Muscle layer of duodenum (tissue), 2 donors: Measurements from ENCODE around the gene AURKA.
A peak's percentile ranks its signal among the peaks of the same experiment; 100 is the strongest.

Experiments used
- H3K27ac ChIP-seq: one replicate; pipeline ENCODE4 v1.7.0; 2013; ENCODE audit warnings: mild to moderate bottlenecking, low read length
- H3K27me3 ChIP-seq: one replicate; pipeline ENCODE4 v1.7.0; 2013; ENCODE audit warnings: low read depth, mild to moderate bottlenecking, control low read depth, low read length
- H3K36me3 ChIP-seq, 2 donors: one replicate each; pipeline ENCODE4 v1.7.0; 2013; ENCODE audit warnings: low read length in 2 of 2, control low read depth in 1 of 2, mild to moderate bottlenecking in 1 of 2; ENCODE audit not compliant: insufficient read depth in 2 of 2, control insufficient read depth in 1 of 2
- H3K4me1 ChIP-seq, 2 donors: one replicate each; pipeline ENCODE4 v1.7.0; 2013; ENCODE audit warnings: low read length in 2 of 2, mild to moderate bottlenecking in 2 of 2, control low read depth in 1 of 2, moderate library complexity in 1 of 2; ENCODE audit not compliant: insufficient read depth in 2 of 2, control insufficient read depth in 1 of 2
- H3K4me3 ChIP-seq, 2 donors: one replicate each; pipeline ENCODE4 v1.7.0; 2013; ENCODE audit warnings: low read length in 2 of 2, low read depth in 1 of 2, mild to moderate bottlenecking in 1 of 2
- H3K9me3 ChIP-seq, 2 donors: one replicate each; pipeline ENCODE4 v1.7.0; 2013; ENCODE audit warnings: low read length in 2 of 2, control low read depth in 1 of 2, mild to moderate bottlenecking in 1 of 2; ENCODE audit not compliant: control insufficient read depth in 1 of 2
- donor health status: healthy.

AURKA gene

GRCh38 chr20:56392132-56392880 is at the start of gene AURKA, which contains the start of gene CSTF1:
Gene AURKA, minus strand, starts transcription at chr20:56392215. Its CDS starts 4,018 bp downstream, at chr20:56388197.
Gene CSTF1, plus strand, starts transcription at chr20:56392645. Its CDS starts 2,908 bp downstream, at chr20:56395553.
- peaks cover 5 to 18% of the 10 kb centered on the region in 2 donors for H3K4me1 ChIP-seq
- H3K27ac ChIP-seq, result peak within 1 kb of the TSS; percentile 94
- peak within 1 kb of the TSS; percentile 95 for H3K4me3 ChIP-seq
- no peaks in the 10 kb centered on the region for H3K9me3 ChIP-seq
- H3K27me3 ChIP-seq, result no peaks in the 10 kb centered on the region
- H3K36me3 ChIP-seq, result peaks cover 16 to 24% of the 10 kb centered on the region in 2 donors

DNA sequence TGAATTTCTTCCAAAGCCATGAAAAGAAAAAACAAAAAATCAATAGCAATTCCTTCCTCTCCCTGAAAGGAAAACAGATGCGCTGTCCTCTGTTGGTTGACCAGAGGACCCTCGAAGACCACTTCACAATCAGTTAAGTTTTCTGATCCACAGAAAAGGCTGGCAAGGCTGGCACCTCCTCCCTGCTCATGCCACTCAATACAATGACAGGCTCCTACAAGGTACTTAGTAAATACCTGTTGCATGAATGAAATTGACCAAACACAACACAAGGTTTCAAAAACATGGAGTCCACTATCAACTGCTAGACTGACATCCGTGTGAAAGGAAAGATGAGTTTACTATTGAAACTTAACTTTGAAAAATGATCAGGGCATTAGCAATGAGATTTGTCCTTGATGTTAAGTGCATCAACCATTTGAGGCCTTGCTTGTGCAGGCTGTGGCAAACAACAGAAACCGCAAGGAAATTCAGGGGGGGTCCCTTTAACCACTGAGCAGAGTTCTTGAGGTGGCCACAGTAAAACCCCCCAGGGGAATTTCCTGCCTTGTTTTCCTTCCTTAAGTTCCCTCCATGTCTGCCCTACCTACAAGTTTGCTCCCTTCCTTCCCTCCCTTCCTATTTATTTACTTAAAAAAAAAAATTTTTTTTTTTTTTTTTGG is 48.5 kb upstream of the AURKA start:
- H3K4me3 ChIP-seq, result no peak overlapping the region
- no peaks in the 10 kb centered on the region for H3K36me3 ChIP-seq
- H3K27me3 ChIP-seq, result peaks cover 4% of the 10 kb centered on the region
- H3K9me3 ChIP-seq, result no peaks in the 10 kb centered on the region
- peaks cover 0 to 11% of the 10 kb centered on the region in 2 donors for H3K4me1 ChIP-seq
- peak overlapping the region; percentile 47 for H3K27ac ChIP-seq

GRCh38 chr20:56439771-56440291 is 47.8 kb upstream of the AURKA start:
- peak overlapping the region; percentile 47 for H3K27ac ChIP-seq
- H3K4me1 ChIP-seq, result peaks cover 0 to 11% of the 10 kb centered on the region in 2 donors
- H3K36me3 ChIP-seq, result no peaks in the 10 kb centered on the region
- no peaks in the 10 kb centered on the region for H3K9me3 ChIP-seq
- peaks cover 4% of the 10 kb centered on the region for H3K27me3 ChIP-seq
- H3K4me3 ChIP-seq, result no peak overlapping the region

DNA sequence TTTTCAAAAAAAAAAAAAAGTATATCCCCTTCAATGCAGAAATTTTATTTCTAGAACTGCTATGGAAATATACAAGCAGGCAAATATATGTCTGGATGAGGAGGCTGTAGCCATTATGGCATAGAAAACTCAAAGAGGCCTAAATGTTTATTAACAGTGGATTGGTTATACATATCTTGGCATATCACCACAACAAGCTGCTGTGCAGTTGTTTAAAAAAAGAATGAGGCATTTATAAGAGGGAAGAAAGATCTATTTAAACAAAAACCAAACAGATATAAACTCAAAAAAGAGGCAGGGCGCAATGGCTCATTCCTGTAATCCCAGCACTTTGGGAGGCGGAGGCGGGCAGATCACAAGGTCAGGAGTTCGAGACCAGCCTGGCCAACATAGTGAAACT is 46.3 kb upstream of the AURKA start:
- peaks cover 0 to 15% of the 10 kb centered on the region in 2 donors for H3K4me1 ChIP-seq
- H3K9me3 ChIP-seq, result no peaks in the 10 kb centered on the region
- no peak overlapping the region for H3K27ac ChIP-seq
- no peak overlapping the region for H3K4me3 ChIP-seq
- no peaks in the 10 kb centered on the region for H3K36me3 ChIP-seq
- peaks cover 4% of the 10 kb centered on the region for H3K27me3 ChIP-seq

DNA sequence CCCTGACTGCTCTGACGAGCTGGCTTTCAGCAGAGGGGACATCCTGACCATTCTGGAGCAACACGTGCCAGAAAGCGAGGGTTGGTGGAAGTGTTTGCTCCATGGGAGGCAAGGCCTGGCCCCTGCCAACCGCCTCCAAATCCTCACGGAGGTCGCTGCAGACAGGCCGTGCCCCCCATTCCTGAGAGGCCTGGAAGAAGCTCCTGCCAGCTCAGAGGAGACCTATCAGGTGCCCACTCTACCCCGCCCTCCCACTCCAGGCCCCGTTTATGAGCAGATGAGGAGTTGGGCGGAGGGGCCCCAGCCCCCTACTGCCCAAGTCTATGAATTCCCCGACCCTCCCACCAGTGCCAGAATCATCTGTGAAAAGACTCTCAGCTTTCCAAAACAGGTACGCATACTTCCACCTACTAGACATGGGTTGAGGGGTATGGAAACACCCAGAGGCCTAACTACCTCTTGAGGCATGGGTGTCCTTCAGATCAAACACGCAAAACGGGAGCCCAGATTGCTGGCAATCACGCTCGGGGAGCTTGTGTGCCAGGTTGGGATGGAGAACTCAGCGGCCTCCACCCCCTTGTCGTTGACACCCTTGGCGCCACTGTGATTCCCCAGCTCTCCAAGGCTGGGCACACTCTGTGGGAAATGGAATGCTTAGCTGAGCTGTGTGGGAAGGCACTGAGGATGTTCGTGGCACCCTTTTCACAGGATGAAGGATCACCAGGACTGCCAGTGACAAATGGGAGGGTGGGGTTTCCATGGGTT is 45.4 kb upstream of the AURKA start:
- no peaks in the 10 kb centered on the region for H3K9me3 ChIP-seq
- H3K27me3 ChIP-seq, result peaks cover 4% of the 10 kb centered on the region
- H3K4me3 ChIP-seq, result no peak overlapping the region
- no peak overlapping the region for H3K27ac ChIP-seq
- H3K4me1 ChIP-seq, result peaks cover 0 to 15% of the 10 kb centered on the region in 2 donors
- no peaks in the 10 kb centered on the region for H3K36me3 ChIP-seq

DNA sequence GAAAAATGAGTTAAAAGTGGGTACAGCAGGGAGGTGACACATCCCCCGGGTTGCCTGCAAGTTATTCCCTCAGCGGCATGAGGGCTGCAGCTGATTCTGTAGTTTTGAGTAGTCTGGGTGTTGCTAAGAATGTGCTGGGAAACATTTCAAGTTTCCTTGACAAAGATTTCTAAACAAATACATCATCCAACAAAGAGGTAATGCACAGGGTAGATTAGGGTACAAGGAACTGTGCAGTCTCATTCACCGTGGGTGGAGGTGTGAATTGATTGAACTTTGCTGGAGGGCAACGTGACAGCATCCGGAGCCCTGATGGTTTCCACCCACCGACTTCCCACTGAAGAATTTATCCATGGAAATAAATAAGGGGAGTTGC is 41.9 kb upstream of the AURKA start:
- H3K9me3 ChIP-seq, result no peaks in the 10 kb centered on the region
- no peak overlapping the region for H3K27ac ChIP-seq
- no peaks in the 10 kb centered on the region for H3K36me3 ChIP-seq
- H3K27me3 ChIP-seq, result no peaks in the 10 kb centered on the region
- no peak overlapping the region for H3K4me3 ChIP-seq
- H3K4me1 ChIP-seq, result peaks cover 0 to 5% of the 10 kb centered on the region in 2 donors

DNA sequence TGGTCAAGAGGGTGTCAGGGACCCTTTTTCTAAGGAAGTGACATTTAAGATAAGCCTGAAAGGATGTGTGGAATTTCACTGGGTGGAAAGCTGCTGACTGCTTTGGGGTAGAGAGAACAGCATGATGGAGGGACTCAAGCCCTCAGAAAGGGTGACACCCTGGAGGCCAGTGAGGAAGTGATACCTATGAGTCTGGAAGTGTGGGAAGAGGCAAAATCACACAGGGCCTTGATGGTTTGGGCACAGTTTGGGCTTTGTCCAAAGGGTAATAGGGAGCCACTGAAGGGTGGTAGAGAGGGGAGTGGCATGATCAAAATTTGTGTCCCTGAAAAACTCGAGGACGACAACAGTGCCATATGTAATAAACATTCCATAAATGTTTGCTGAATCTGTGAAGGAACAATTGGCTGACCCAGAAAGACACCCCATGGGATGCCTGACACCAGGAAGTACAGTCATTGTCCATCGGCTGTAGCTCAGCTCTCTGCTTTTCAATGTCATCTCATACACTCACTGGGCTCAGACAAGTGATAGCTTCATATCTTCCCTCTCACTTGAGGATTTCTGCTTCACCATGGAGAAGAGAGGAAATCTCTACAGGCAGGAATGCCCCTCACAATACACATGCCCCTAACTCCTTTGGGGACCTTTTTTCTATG is 41.3 kb upstream of the AURKA start:
- Histone ChIP-seq H3K36me3 (no peaks in the 10 kb centered on the region), H3K27ac (no peak overlapping the region), H3K4me1 (peaks cover 0 to 10% of the 10 kb centered on the region in 2 donors), H3K9me3 (no peaks in the 10 kb centered on the region), H3K4me3 (no peak overlapping the region), H3K27me3 (no peaks in the 10 kb centered on the region)

DNA sequence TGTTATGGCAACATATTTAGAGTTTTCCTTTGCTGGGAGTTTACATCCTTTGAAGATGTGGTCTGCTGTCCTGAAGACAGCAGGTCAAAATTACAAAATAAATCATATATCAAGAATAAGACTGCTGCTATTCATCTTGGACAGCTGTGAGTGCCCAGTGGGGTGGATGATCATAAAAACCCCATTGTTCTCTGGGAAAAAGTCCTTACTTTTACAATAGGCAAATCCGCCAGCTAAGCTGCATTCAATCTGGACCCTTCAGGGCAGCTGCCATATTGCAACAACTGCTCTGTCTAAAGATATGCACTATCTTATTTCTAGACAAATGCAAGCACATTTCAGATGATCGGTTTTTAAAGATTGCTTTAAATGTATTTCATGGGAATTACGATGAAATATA is 39.5 kb upstream of the AURKA start:
- no peaks in the 10 kb centered on the region for H3K36me3 ChIP-seq
- no peak overlapping the region for H3K27ac ChIP-seq
- H3K4me3 ChIP-seq, result no peak overlapping the region
- no peaks in the 10 kb centered on the region for H3K9me3 ChIP-seq
- H3K4me1 ChIP-seq, result peaks cover 0 to 13% of the 10 kb centered on the region in 2 donors
- no peaks in the 10 kb centered on the region for H3K27me3 ChIP-seq

DNA sequence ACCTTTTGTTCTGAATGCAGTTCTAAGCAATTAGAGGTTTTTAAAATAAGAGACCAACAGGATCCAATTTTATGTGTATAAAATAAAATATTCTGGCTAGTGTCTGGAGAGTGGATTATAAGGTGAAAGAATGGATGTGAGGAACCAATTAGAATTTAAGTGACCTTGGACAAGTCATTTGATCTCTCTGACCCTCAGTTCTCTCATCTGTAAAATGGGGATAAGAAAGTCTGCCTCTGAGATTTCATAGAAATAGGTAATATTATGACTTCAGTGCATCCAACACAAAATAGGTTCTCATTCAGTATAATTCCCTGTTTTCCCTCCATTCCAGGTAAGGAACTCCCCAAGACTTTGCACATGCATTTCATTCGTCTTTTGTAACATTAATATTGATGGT is 38.9 kb upstream of the AURKA start:
- Histone ChIP-seq H3K27ac (no peak overlapping the region), H3K4me3 (no peak overlapping the region), H3K9me3 (no peaks in the 10 kb centered on the region), H3K4me1 (peaks cover 0 to 13% of the 10 kb centered on the region in 2 donors), H3K36me3 (no peaks in the 10 kb centered on the region), H3K27me3 (no peaks in the 10 kb centered on the region)

- Histone ChIP-seq H3K9me3 (no peaks in the 10 kb centered on the region), H3K27me3 (no peaks in the 10 kb centered on the region), H3K36me3 (no peaks in the 10 kb centered on the region), H3K4me1 (peaks cover 0 to 13% of the 10 kb centered on the region in 2 donors), H3K27ac (no peak overlapping the region), H3K4me3 (no peak overlapping the region)
Observed at GRCh38 chr20:56430461-56430860, 38.4 kb upstream of the AURKA start.
